Upper lobe of left lung (tissue), 4 donors: ENCODE data around the gene SLC25A45.

ENCODE experiments used
- CTCF ChIP-seq, 6 experiments: fragments of 450-650 bp in 4 of 6; fragments of 200-600 bp in 2 of 6; sonication (generic) in 2 of 6; IDR thresholded peaks; one replicate each; pipeline ENCODE4 v1.5.1; 2016 to 2019; ENCODE audit warnings: antibody characterized with exemption in 6 of 6
- POLR2AphosphoS5 ChIP-seq, 2 donors: sonication (generic); formaldehyde crosslinking; IDR thresholded peaks; one replicate each; pipeline ENCODE4 v1.5.1; 2017; ENCODE audit warnings: antibody characterized with exemption in 2 of 2

- no peak for TF ChIP-seq POLR2AphosphoS5 (IDR thresholded peaks at IDR 0.05)
- no peak for TF ChIP-seq CTCF (IDR thresholded peaks at IDR 0.05)
Observed at GRCh38 chr11:65395961-65396530, 13.6 kb upstream of the SLC25A45 start.
